Glomerular visceral epithelial cell (primary cell): ENCODE data around the gene SLC35B1.

ENCODE experiments used
- DNase-seq: peaks from one replicate; pipeline ENCODE4 v3.0.0-alpha.2; 2016; ENCODE audit errors: extremely low spot score

The SLC35B1 gene, protein sequence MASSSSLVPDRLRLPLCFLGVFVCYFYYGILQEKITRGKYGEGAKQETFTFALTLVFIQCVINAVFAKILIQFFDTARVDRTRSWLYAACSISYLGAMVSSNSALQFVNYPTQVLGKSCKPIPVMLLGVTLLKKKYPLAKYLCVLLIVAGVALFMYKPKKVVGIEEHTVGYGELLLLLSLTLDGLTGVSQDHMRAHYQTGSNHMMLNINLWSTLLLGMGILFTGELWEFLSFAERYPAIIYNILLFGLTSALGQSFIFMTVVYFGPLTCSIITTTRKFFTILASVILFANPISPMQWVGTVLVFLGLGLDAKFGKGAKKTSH

DNA sequence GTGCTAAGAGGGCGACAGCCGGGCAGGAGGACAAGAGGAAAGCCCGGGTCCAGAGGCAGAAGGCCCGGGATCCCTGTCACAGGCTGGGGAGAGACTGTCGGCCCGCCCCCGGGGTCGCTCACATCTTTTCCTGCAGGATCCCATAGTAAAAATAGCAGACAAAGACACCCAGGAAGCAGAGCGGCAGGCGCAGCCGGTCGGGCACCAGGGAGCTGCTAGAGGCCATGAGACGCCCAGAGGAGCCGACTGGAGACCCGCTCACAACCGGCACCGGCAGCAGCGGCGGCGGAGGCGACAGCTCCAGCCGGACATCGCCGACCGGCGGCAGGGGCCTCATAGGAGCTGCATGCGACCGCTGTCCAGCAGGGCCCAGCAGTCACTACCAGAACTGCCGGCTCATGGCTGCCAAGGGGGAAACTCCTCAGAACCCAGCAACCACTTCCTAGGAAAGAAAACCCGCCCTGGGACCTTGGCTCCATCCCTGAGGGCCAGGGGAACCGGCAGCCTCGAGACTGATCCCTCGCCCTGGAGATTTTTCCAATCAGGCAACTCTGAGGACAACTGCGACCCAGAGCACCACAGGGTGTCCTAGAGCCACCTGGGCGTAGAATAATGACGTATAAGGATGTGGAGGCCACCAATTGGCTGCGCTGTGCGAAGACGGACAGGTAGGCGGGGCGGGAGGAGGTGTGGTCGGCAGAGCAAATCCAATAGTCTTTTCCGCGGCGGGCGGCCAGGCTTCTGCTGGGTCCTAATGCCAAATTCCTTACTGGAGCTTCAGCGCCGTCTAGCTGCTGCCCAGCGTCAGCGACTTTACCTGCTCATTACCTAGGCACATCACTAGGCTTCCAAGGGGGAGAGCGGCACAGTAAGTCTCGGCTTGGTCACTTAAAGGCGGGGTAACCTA lies at the start of gene SLC35B1:
SLC35B1 (minus strand) TSS at position 357 of the 907 bp plus-strand sequence; CDS start at position 226, 131 bp downstream.
- peak; percentile 99 for DNase-seq

DNA sequence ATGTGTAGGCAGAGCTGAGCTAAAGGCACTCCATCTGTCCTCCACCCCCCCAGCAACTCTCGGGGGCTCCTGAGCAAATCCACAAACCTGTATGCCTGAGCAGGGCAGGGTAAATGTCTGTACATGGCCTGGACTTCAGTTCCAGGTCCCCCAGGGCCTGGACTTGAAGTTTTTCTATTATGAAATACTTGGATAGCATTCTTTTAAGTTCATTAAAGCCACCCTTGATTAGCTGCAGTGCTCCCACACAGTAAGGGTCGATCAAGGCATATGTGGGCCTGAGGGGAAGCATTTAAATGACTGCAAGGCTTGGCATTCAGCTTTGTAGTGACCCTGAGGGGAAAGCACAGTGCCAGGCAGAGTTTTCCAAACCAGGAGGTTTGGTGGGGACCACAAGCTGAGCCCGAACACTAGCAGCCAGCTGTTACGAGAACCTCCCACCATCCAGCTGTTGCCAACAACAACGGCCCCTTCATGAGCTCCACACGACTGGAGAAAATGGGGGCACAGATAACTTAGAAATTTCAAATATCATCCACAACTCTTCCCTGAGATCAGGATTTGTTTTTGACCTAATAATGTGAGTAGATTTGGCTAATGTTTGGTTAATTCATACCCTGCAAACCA lies 49.5 kb upstream of the SLC35B1 start:
- DNase-seq: no peak

DNA sequence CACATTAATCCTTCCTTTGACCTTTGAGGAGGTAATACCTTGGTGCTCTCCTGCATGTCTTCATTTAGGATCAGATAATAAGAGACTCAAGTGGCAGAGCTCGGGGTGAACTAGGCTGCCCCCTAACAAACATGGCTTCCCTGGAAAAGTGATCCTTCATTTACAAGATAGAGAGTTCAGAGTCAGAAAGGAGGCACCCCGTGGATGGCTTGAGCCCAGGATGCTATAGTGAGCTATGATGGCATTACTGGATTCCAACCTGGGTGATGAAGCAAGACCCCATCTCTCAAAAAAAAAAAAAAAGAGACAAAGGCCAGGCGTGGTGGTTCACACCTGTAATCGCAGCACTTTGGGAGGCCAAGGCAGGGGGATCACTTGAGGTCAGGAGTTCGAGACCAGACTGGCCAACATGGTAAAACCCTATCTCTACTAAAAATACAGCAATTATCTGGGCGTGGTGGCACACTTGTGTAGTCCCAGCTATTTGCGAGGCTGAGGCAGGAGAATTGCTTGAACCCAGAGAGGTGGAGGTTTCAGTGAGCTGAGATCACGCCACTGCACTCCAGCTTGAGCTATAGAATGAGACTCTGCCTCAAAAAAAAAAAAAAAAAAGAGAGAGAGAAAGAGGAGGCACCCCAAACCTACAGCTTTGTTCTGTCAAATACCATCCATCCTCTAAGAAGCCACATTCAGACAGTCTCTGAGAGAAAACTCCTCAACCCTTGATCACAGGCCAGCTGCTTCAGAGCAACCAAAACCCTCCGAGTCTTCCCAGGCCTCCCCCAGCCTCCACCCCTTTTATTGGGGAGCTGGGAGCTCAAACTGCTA lies 48.8 kb upstream of the SLC35B1 start:
- no peak for DNase-seq

DNA sequence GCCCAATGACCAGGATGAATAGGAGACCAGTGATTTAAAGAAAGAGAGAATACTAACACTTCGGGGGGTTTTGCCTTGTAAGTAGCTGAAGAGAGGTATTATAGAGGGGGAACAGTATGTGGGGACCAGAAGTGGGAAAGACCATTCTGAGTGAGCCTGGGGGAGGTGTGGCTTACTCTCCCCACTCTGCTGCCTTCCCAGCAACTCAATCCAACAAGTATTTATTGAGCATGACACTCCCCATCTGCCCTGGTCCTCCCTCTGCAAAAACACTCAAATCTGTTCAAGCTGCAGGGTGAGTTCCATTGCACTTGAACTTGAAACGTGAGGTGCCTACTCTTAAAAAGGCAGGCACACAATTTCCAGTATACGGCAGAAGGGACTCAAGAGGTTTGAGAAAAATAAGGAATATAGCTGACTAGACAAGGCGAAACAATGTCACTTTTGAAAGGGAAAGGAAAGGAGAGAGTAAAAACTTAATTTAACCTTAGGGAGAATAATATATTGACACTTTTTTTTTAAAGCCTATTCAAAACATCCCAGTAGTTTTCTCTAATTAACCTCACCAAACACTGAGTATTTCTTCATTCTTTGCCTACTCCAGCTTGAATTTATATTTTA lies 48.0 kb upstream of the SLC35B1 start:
- DNase-seq: no peak

DNA sequence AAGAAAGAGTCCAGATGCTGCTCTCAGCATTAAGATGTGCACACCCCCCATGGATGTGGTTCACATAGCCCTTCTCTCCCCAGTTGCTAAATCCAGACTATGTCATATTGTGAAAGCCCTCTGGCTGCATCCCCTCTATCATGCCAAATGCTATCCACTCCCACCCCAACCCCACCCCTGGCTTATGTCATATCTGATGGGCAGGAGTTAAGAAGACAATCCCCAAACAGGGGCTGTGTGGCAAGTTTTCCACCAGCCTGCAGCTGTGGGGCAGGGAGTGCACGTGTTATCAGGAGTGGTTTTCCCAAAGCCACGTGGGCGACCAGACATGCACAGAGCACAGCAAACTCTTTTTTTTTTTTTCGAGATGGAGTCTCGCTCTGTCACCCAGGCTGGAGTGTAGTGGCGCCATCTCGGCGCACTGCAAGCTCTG lies 46.2 kb upstream of the SLC35B1 start:
- DNase-seq: no peak

DNA sequence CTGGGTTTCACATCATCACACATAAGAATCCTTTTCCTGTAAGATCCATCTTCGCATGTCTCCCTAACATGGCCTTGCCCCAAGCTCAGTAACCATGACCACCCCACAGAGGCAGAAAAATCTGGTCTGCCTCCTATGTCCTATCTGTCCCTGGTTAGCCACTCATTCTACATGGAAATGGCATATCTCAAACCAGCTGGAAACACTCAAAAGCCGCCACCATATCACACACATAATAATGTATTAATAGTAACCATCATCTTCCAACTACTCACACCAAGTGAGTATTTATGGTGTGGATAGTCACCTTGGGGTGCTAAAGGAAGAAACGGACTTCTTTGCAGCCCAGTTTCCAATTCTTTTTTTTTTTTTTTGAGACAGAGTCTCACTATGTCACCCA lies 44.7 kb upstream of the SLC35B1 start:
- DNase-seq: no peak

DNA sequence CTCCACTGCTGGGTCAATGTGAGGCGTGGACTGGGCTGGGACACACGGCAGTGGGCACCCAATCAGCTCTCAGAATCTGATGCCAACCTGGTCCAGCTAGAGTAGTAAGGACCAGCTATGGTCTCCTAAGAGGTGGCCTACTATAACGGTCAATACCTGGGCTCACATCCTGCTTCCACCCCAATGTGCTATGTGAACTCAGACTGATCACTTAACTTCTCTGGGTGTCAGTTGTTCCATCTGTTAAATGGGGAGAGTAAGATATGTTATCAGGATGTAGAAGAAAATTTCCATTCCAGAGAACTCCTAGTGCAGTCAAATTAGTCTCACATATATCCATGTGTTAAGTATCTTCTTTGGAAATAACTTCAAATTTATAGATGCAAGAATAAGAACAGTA lies 42.0 kb upstream of the SLC35B1 start:
- no peak for DNase-seq

DNA sequence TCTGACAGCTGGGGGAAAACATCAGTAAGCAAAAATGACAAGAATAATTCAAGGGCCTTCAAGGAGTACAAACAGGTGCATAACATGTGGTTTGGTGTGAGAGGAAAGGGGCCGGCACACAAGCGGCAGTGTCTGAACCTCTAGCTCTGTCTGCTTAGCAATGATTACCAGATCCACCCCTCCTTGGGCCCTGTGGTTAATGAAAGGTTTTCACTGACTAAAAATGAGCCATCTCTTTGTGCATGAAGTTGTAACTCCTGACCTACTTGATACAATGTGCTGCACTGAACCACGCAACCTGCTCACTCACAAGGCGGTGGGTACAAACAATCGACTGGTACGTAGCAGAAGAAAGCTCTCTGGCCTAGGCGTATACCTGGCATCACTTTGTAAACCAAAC lies 41.0 kb upstream of the SLC35B1 start:
- peak; percentile 54 for DNase-seq

DNA sequence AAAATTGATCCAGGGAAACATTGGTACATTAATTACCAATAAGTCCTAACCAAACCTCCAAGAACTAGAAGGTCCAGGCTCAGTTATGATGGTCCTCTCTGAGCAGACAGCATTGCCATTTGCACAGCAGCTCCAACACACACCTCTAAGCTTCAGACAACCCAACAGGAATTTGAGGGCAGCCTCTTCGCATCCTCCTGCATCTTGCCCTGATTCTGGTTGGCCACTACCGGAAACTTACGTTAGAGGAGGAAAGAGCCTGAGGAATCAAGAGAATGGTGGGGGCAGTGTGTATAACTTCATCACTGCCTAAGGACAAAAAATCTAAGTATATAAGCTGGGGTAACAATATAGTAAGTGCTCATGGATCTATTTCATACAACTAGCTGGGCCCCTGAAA lies 40.5 kb upstream of the SLC35B1 start:
- no peak for DNase-seq

DNA sequence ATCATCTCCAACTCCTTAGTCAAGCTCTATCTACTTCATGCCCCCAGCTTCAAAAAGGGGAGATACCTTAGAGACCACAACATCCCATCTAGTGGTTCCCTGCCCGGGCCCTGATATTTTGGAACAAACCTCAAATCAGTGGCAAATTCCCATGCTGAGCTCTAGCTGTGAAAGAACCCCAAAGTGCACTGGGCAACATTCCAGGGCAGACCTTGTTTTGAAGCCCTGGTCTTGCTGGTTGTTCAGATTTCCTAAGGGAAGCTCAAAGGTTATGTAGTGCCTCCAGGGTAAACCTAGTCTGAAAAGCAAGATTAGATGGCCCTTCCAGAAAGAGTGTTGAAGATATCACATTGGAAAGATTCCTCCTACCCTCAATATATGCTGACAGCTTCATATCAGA lies 39.9 kb upstream of the SLC35B1 start:
- no peak for DNase-seq

DNA sequence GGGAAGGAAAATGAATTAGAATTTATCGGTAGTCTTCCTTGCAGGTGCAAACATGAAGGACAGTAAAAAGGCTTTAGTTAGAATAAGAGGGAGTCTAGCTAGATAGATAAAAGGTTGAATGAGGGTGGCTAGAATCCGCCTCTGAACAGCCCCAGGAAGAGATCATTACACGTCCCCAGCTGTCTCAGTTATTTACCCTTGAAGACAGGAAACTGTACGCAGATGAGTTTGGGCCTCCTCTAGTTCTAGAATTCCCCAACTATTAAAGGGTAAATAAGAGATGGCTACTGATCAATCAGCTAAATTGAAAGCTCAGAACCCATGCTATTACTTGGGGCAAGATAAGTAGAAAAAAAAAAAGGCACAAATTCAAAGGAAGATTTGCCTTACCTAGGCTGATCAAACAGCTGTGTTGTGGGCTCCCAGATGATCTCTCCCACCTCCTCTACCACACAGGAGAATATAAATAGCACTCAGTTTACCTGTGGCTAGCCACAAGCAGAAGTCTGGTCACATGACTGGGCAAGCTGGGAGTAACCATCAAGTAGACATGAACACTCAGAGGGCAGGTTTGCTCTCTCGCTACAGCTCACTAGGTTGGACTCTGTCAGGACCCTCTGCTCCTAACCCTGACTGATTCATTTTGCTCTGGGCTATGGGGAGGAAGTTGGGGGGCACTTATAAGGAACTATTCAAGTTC lies 39.2 kb upstream of the SLC35B1 start:
- DNase-seq: no peak

DNA sequence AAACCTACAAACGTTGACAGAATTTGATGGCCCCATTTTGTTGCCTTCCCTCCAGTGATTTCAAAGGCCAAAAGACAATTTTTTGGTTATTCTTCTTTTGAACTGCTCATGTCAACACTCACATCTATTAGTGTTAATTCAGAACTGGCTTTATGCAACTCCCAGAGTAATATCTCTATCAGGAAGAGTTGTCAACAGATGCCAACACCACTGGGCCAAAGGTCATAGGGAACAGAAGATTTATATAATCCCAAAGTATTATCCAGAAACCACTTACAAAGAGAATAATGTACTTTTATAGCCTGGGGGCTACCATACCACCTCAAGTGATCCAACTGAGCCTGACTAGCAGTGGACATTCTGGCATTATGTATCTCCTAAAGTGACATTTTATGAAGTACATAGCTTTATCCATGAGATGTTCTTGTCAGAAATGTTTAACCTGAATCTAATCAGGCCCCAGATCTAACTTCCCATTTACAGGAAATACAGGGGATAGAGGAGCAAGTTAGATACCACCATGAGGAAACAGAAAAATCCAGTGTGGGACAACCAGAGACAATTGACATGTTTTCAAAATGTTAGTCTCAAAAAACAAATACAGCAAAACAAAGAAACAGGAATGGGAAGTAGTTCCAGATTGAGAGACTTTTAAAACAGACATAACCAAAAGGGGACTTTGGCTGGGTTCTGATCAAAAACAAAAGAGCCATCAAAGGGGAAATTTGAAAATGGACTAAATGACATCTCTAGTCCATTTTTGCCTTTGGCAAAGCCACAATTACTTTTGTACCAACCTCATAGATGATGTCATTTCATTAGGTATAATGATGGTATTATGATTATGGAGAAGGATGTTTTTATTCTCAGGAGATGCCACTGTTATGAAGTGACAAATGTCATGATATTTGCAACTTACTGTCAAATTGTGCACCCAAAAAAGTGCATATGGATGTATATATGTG lies 37.7 kb upstream of the SLC35B1 start:
- DNase-seq: no peak

DNA sequence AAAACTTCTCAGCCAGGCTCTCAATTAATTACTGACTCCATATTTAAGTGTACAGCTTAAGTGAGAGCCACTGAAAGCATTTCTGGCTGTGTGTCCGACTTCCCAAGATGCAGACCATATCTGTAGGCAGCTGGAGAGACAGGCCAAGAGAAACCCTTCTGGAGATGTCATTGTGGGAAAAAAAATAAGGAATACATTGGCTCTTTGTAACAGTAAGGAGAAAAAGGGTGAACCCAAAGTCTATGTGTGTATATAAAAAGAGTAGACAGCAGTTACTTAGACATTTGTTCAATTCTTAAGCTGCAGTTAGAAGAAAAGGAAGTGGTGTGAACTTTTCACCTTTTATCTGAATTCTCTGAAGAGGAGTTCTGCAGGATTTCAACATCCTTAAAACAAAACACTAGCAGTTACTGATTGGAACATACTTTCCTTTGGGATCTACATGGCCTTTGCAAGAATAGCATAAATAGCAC lies 34.4 kb upstream of the SLC35B1 start:
- DNase-seq: no peak

DNA sequence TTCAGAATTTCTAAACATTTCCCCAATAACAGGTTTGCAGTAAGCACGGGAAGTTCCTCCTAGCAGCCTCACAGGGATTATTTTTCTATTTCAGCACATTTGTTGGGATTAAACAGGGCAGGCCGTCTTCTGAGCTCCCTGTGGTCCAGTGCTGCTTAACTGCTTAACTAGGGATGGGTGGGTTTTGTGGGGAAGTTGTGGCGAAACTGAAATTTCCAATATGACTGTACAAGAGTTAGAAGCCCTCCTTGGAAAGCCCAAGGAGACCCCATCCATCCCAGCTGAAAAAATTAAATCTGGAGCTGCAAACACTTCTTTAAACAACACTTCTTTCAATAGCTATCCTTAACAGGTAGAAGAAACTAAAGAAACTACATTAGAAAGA lies 33.9 kb upstream of the SLC35B1 start:
- DNase-seq: no peak

DNA sequence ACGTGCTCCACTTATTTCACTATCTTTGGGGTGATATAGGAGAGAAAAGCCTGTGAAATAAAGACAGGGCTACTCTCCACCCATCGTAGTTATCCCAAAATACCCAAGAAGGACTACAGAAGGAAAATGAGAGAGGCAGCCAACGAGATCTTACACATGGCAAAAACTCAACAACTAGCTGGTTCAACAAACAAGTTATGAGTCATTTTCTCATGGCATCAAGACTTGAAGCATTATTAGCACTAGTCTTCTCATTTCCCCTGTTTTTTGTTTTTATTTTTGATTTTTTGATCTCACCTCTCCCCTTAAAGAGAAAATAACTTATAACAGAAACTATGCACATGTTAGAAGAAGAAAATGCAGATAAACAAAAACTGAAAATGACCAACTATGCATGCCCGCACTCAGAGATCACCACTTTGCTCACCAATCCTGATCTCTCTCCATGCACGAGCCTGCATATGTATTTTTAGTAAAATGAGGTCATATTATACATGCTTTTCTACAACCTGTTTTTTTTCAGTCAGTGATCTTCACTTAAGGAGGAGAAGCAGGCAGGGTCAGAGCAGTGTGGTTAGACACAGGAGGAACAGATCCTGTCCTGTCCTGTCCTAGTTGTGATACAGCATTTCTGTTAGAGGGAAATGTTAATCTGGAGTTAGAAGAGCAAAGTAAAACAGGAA lies 33.4 kb upstream of the SLC35B1 start:
- DNase-seq: no peak

DNA sequence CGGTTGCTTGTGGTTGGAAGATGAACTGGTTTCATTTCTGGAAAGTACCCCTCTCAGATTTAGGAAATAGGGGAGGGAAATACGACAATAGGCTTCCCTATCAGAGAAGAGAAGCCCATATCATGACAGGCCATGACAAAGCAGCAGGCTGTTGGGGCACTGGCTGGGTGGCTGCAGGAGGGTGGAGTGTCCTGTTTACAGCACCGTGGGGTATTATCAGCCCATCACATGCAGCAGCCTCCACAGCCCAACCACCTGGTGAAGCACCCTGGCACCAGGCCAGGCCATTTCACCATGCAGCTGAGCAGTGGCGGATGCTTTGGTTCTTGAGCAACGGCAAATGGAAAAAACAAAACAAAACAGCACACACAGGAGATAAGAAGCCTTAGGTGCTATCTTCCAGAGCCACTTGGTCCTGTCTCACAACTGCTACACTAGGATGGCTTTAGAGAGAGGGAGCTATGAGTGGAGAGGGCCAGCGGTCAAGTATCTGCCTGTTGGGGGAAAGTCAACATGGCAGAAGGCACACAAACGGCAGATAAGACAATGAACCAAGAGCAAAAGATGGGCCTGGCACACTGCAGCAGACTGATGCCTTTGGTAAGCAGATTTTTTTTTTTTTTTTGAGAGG lies 32.0 kb upstream of the SLC35B1 start:
- no peak for DNase-seq

DNA sequence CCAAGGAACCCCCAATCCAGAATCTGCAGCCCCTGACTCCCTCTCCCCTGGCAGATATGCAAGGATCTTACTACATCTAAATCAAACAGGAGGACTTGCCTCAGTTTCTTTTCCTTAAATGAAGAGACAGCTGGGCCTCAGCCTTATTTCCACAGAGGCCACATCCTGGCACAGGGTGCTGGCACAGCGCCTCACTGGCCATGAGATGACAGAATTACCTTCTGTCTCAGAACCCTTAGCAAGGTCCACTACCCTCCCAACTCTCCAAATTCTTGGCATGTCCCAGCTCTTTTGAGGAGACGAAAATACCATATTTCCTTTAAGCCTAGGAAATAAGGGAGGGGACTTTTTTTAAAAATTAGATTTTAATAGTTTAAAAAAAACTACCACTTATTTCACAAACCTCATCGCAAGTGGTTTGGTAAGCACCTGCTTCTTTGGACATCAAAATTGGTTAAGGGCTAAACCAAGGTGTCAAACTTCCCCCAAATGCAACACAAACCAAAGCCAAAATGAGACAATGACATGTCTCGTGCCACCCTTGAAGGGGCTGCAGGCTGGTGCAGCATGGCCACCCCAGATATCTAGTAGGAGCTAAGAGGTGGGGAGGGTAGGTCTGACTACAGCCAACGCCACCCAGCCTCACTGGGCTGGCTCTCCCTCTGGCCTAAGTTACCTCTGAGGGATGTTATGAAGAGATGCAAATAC lies 30.8 kb upstream of the SLC35B1 start:
- no peak for DNase-seq
